Calu3 (cell line): ENCODE data around the gene SLC44A1. TPM values are rescaled to one million over a fixed set of nuclear protein-coding genes. Genes with fewer than 3 reads are reported as not detected.

ENCODE experiments used
- BruUV-seq: library from RNA; stranded (reverse); fragments of 400-500 nt; replicated peaks from 2 replicates; lab custom pipeline; 2021; lab: Mats Ljungman, UMichigan
- CTCF ChIA-PET: fragments of 300-600 bp; sonication (Branson Sonifier 250); formaldehyde crosslinking; loops from one replicate; lab custom pipeline; 2022; ENCODE audit warnings: antibody characterized with exemption; lab: Charles Lee
- DNase-seq: peaks from one replicate; pipeline ENCODE4 v3.0.0; 2022
- H3K27ac Mint-ChIP-seq: one replicate; pipeline ENCODE4 v1.8.0; 2022; ENCODE audit warnings: mixed read lengths; ENCODE audit not compliant: unreplicated experiment
- H3K27me3 Mint-ChIP-seq: one replicate; pipeline ENCODE4 v1.8.0; 2022; ENCODE audit warnings: mixed read lengths; ENCODE audit not compliant: unreplicated experiment
- H3K36me3 Mint-ChIP-seq: one replicate; pipeline ENCODE4 v1.8.0; 2022; ENCODE audit warnings: mild to moderate bottlenecking, moderate library complexity, mixed read lengths; ENCODE audit not compliant: insufficient read depth, unreplicated experiment
- H3K4me1 Mint-ChIP-seq: one replicate; pipeline ENCODE4 v1.8.0; 2022; ENCODE audit warnings: mild to moderate bottlenecking, low read depth, mixed read lengths; ENCODE audit not compliant: unreplicated experiment
- H3K4me3 Mint-ChIP-seq: one replicate; pipeline ENCODE4 v1.8.0; 2022; ENCODE audit warnings: mild to moderate bottlenecking, low read depth, moderate library complexity, mixed read lengths; ENCODE audit not compliant: unreplicated experiment
- H3K9me3 Mint-ChIP-seq: one replicate; pipeline ENCODE4 v1.8.0; 2022; ENCODE audit warnings: low read depth, mixed read lengths; ENCODE audit not compliant: unreplicated experiment
- CTCF ChIP-seq: fragments of 200-600 bp; IDR thresholded peaks from one replicate; pipeline ENCODE4 v1.8.0; 2022; ENCODE audit warnings: antibody characterized with exemption; ENCODE audit not compliant: unreplicated experiment
- intact Hi-C: fragments of 100-400 bp; cut with micrococcal nuclease; formaldehyde crosslinking; loops from one replicate; pipeline ENCODE4 v1.10.0; 2022; ENCODE audit not compliant: unreplicated experiment
- total RNA-seq: library from RNA; stranded (reverse); gene quantifications from 2 replicates; pipeline ENCODE4 v1.2.3, GENCODE V29; 2022

Gene SLC44A1
- total RNA-seq, 1 experiment from 2014 or later: 41.2 TPM

GRCh38 chr9:105485131-105485530 is 240.7 kb downstream of the SLC44A1 start:
- no peaks in the 10 kb centered on the region for H3K36me3 Mint-ChIP-seq
- no peak overlapping the region for H3K4me3 Mint-ChIP-seq
- no peaks in the 10 kb centered on the region for H3K27me3 Mint-ChIP-seq
- BruUV-seq: no TSS peak
- H3K4me1 Mint-ChIP-seq: no peaks in the 10 kb centered on the region
- H3K27ac Mint-ChIP-seq: no peak overlapping the region
- DNase-seq: no peak
- intact Hi-C loops: no loop called here
- no peaks in the 10 kb centered on the region for H3K9me3 Mint-ChIP-seq
- CTCF ChIA-PET: no interaction called here
- TF ChIP-seq CTCF: no peak

Other genes starting within 250 kb of the SLC44A1 start
- 3.4 and 3.6 TPM in 2 replicates for gene FSD1L, start 203.4 kb downstream of the SLC44A1 start, total RNA-seq